VCaP (cell line): Measurements from ENCODE around the gene CTU2.

Experiments used
- H3K27ac ChIP-seq: fragments of 450-650 bp; 2 replicates; pipeline ENCODE4 v1.5.1; 2017
- CTCF ChIP-seq: fragments of 450-650 bp; conservative IDR thresholded peaks from 2 replicates; pipeline ENCODE4 v1.5.1; 2017; ENCODE audit warnings: mild to moderate bottlenecking, moderate library complexity

CTU2 gene

GRCh38 chr16:88764080-88764479 lies 57.8 kb downstream of the CTU2 start:
- peak overlapping the region; percentile 82 for H3K27ac ChIP-seq

GRCh38 chr16:88764913-88765349 lies 58.6 kb downstream of the CTU2 start:
- peak overlapping the region; percentile 82; the same call in 1 of the 2 replicates for H3K27ac ChIP-seq
- no peak for TF ChIP-seq CTCF

More at GRCh38 chr16:88764080-88764479, 57.8 kb downstream of the CTU2 start:
- TF ChIP-seq CTCF: no peak
